Measurements from ENCODE around the gene PPP1CC. TPM values are rescaled to one million over a fixed set of nuclear protein-coding genes. Genes with fewer than 3 reads are reported as not detected.
A peak's percentile ranks its signal among the peaks of the same experiment; 100 is the strongest.

Gene PPP1CC
- total and polyA plus RNA-seq, 9 donors = 94.4 to 158 (median 126) TPM

DNA sequence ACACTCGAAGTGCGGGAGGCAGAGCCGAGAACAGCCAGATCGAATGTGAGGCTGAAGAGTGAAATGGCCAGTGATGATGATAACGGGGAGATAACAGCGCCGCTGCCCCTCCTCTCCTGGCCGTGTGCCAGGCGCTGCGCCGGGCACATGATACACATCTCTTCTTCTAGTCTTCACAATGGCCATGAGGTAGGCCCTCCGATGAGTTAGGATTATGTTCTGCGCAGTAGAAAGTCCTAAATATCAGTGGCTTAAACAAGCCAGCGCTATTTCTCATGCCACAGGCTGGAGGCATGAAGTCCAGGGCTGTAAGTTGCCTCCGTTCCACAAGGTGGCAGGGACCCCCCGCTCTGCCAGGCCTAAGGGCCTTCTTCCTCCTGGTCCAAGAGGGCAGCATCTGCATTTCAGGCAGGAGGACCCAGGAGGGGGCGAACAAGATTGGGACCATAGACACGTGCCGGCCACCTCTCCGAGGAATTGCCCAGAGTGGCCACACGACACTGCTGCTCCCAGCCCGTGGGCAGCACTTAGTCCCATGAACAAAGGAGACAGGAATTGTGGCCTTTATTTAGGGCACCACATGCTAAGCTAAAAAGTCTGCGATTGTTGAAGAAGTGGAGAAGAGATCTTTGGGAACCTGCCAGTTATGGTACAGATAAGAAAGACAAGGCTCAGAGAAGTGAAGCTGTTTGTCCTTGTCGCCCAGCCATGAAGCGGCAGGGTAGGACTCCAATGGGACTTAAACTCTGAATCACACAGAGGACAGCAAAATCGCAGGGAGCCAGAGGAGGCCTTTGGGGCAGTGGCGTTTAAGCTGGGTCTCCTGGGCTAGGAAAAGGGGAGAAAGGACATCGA is 42.9 kb downstream of the PPP1CC start:
- no peak overlapping the region for H3K27ac ChIP-seq
- DNase-seq = no peak

GRCh38 chr12:110698171-110698902 is 44.4 kb downstream of the PPP1CC start:
- intact Hi-C loops (cut with DNase I) = loop anchor here in 1 of 4 donors (10.0 kb wide), 1 partner anchor 244 kb away; the partner anchor contains the start of gene ARPC3
- DNase-seq = peak; percentile 75 to 84 (median 79)

More for the DNA sequence above, 42.9 kb downstream of the PPP1CC start:
- Histone ChIP-seq H3K4me3 (no peak overlapping the region), H3K4me1 (ENCODE audit: insufficient read depth) (peaks cover 5% of the 10 kb centered on the region), H3K36me3 (no peaks in the 10 kb centered on the region), H3K27me3 (no peaks in the 10 kb centered on the region), H3K9me3 (no peaks in the 10 kb centered on the region)
- intact Hi-C loops (cut with DNase I) = loop anchor here in 1 of 4 donors (10.0 kb wide), 1 partner anchor 245 kb away; the partner anchor contains the start of gene ARPC3
- WGBS, 3 donors = 78 to 86% (median 80%) methylated on average over 28 of the region's 28 CpGs
- no peak for TF ChIP-seq EP300 (IDR thresholded peaks at IDR 0.05)
- TF ChIP-seq, protein P1, sequence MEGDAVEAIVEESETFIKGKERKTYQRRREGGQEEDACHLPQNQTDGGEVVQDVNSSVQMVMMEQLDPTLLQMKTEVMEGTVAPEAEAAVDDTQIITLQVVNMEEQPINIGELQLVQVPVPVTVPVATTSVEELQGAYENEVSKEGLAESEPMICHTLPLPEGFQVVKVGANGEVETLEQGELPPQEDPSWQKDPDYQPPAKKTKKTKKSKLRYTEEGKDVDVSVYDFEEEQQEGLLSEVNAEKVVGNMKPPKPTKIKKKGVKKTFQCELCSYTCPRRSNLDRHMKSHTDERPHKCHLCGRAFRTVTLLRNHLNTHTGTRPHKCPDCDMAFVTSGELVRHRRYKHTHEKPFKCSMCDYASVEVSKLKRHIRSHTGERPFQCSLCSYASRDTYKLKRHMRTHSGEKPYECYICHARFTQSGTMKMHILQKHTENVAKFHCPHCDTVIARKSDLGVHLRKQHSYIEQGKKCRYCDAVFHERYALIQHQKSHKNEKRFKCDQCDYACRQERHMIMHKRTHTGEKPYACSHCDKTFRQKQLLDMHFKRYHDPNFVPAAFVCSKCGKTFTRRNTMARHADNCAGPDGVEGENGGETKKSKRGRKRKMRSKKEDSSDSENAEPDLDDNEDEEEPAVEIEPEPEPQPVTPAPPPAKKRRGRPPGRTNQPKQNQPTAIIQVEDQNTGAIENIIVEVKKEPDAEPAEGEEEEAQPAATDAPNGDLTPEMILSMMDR (IDR thresholded peaks at IDR 0.05) = no peak
- no peak for TF ChIP-seq POLR2A (IDR thresholded peaks at IDR 0.05)

DNA sequence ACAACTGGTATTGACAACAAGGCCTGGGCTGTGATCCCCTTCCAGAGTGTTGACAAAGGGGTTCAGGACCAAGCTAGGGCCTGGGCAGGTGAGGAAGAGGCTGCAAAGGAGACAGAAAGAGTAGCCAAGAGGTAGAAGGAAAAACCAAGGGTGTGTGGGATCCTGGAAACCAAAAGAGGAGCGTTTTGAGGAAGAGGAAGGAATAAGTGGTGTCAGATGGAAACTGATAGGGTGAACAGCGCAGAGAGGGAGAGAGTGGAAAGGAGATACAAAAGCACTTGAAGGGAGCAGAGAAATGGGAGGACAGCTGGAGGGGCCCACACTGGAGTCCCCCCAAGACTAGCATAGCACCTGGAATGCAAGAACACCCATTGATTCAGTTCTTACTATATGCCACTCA is 45.5 kb downstream of the PPP1CC start:
- H3K36me3 ChIP-seq = no peaks in the 10 kb centered on the region
- TF ChIP-seq EP300 (IDR thresholded peaks at IDR 0.05) = no peak
- TF ChIP-seq, protein P1 (IDR thresholded peaks at IDR 0.05) = no peak
- TF ChIP-seq POLR2A (IDR thresholded peaks at IDR 0.05) = no peak
- no peak overlapping the region for H3K4me3 ChIP-seq
- intact Hi-C loops (cut with DNase I) = loop anchor here in 1 of 4 donors (10.0 kb wide), 1 partner anchor 242 kb away; the partner anchor contains the start of gene ARPC3
- no peaks in the 10 kb centered on the region for H3K9me3 ChIP-seq
- no peaks in the 10 kb centered on the region for H3K27me3 ChIP-seq
- no peak overlapping the region for H3K27ac ChIP-seq
- 91 to 96% (median 93%) methylated on average over 2 of the region's 2 CpGs for WGBS, 3 donors
- DNase-seq = no peak
- H3K4me1 ChIP-seq (ENCODE audit: insufficient read depth) = peaks cover 5% of the 10 kb centered on the region

More at GRCh38 chr12:110698171-110698902, 44.4 kb downstream of the PPP1CC start:
- TF ChIP-seq EP300 (IDR thresholded peaks at IDR 0.05) = no peak
- TF ChIP-seq, protein P1 (IDR thresholded peaks at IDR 0.05) = peak; percentile 28 to 72 (median 61)
- H3K27me3 ChIP-seq = no peaks in the 10 kb centered on the region
- H3K4me1 ChIP-seq (ENCODE audit: insufficient read depth) = peaks cover 5% of the 10 kb centered on the region
- no peaks in the 10 kb centered on the region for H3K9me3 ChIP-seq
- no peaks in the 10 kb centered on the region for H3K36me3 ChIP-seq
- peak overlapping the region; percentile 19 for H3K4me3 ChIP-seq
- 15 to 17% (median 16%) methylated on average over 20 of the region's 20 CpGs for WGBS, 3 donors
- no peak overlapping the region for H3K27ac ChIP-seq

- WGBS, 3 donors = 74 to 87% (median 76%) methylated on average over 3 of the region's 3 CpGs
- Histone ChIP-seq H3K36me3 (no peaks in the 10 kb centered on the region), H3K4me1 (ENCODE audit: insufficient read depth) (peaks cover 5% of the 10 kb centered on the region), H3K9me3 (no peaks in the 10 kb centered on the region), H3K4me3 (no peak overlapping the region), H3K27me3 (no peaks in the 10 kb centered on the region), H3K27ac (no peak overlapping the region)
- intact Hi-C loops (cut with DNase I) = loop anchor here in 1 of 4 donors (10.0 kb wide), 1 partner anchor 241 kb away; the partner anchor contains the start of gene ARPC3
- TF ChIP-seq, protein P1 (IDR thresholded peaks at IDR 0.05) = no peak
- TF ChIP-seq EP300 (IDR thresholded peaks at IDR 0.05) = no peak
- TF ChIP-seq POLR2A (IDR thresholded peaks at IDR 0.05) = no peak
- no peak for DNase-seq
Observed at GRCh38 chr12:110696283-110696682, 46.4 kb downstream of the PPP1CC start.

Measured in ovary (tissue), 9 donors.